HL-60 (cell line): ENCODE data around the gene SLC12A7.

Source experiments
- DNase-seq, 2 experiments: peaks; one replicate each; pipeline ENCODE4 v3.0.0-alpha.2; 2010 to 2020; ENCODE audit warnings: low read depth in 1 of 2, low spot score in 1 of 2
- H3K27ac ChIP-seq: fragments of 250-450 bp; sonication (Bioruptor Pico); replicated peaks from 2 replicates; pipeline ENCODE4 v1.5.1; 2020; ENCODE audit warnings: mild to moderate bottlenecking, moderate library complexity
- H3K27me3 ChIP-seq: fragments of 250-450 bp; sonication (Bioruptor Pico); 2 replicates; pipeline ENCODE4 v1.5.1; 2021; ENCODE audit warnings: mild to moderate bottlenecking, moderate library complexity; ENCODE audit not compliant: insufficient read depth, poor library complexity, severe bottlenecking
- H3K4me3 ChIP-seq: replicated peaks from 2 replicates; pipeline ENCODE4 v1.5.1; 2011; ENCODE audit warnings: mild to moderate bottlenecking, control low read depth, low read length; ENCODE audit not compliant: insufficient read depth
- GABPA ChIP-seq: IDR thresholded peaks from 2 replicates; pipeline ENCODE4 v1.6.1; 2012; ENCODE audit warnings: low read depth
- POLR2AphosphoS5 ChIP-seq: IDR thresholded peaks from 2 replicates; pipeline ENCODE4 v1.6.1; 2012; ENCODE audit warnings: low read depth
- REST ChIP-seq: IDR thresholded peaks from 2 replicates; pipeline ENCODE4 v1.6.1; 2012; ENCODE audit warnings: low read depth; ENCODE audit not compliant: insufficient replicate concordance
- SPI1 ChIP-seq: IDR thresholded peaks from 2 replicates; pipeline ENCODE4 v1.6.1; 2012; ENCODE audit warnings: low read depth, mild to moderate bottlenecking, borderline replicate concordance
- TF ChIP-seq, protein P1 (sequence below): IDR thresholded peaks from one replicate; pipeline ENCODE4 v1.5.1; 2011; ENCODE audit warnings: low read length, control low read depth, inconsistent platforms; ENCODE audit not compliant: insufficient read depth

SLC12A7 gene

GRCh38 chr5:1077491-1078020 lies 34.3 kb downstream of the SLC12A7 start:
- no peak overlapping the region for H3K4me3 ChIP-seq
- DNase-seq, result no peak
- TF ChIP-seq REST, result no peak
- no peaks in the 10 kb centered on the region for H3K27me3 ChIP-seq
- no peak overlapping the region for H3K27ac ChIP-seq

- TF ChIP-seq GABPA (no peak), REST (no peak), SPI1 (no peak), POLR2AphosphoS5 (no peak)
- TF ChIP-seq, protein P1, sequence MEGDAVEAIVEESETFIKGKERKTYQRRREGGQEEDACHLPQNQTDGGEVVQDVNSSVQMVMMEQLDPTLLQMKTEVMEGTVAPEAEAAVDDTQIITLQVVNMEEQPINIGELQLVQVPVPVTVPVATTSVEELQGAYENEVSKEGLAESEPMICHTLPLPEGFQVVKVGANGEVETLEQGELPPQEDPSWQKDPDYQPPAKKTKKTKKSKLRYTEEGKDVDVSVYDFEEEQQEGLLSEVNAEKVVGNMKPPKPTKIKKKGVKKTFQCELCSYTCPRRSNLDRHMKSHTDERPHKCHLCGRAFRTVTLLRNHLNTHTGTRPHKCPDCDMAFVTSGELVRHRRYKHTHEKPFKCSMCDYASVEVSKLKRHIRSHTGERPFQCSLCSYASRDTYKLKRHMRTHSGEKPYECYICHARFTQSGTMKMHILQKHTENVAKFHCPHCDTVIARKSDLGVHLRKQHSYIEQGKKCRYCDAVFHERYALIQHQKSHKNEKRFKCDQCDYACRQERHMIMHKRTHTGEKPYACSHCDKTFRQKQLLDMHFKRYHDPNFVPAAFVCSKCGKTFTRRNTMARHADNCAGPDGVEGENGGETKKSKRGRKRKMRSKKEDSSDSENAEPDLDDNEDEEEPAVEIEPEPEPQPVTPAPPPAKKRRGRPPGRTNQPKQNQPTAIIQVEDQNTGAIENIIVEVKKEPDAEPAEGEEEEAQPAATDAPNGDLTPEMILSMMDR, result no peak
- no peak overlapping the region for H3K27ac ChIP-seq
- no peak for DNase-seq
Measured at GRCh38 chr5:1077026-1077425, 34.8 kb downstream of the SLC12A7 start.

DNA sequence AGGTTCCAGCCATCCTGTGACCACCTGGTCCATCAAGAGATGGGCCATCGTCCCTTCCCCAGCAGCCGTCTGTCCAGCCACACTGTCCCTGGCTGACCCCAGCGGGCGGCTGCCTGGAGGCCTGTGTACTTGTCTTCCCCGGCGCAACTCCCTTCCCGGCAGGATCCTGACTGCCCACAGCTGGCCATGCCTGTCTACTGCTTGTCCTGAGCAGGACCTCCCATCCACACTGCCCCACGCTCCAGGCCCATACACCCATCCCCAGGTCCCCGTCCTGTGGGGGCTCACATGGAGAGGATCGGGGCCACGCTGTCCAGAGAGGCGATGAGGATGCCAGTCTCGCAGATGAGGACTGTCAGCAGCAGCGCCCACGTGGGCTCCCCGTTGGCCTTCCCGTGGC lies 35.5 kb downstream of the SLC12A7 start:
- H3K27me3 ChIP-seq, result no peaks in the 10 kb centered on the region
- DNase-seq, result no peak
- TF ChIP-seq REST (no peak), SPI1 (no peak), GABPA (no peak), POLR2AphosphoS5 (no peak)
- TF ChIP-seq, protein P1, result no peak
- no peak overlapping the region for H3K27ac ChIP-seq
- no peak overlapping the region for H3K4me3 ChIP-seq

More at GRCh38 chr5:1077026-1077425, 34.8 kb downstream of the SLC12A7 start:
- Histone ChIP-seq H3K27me3 (no peaks in the 10 kb centered on the region), H3K4me3 (no peak overlapping the region)
